DOHH2 (cell line): Measurements from ENCODE around the gene MSX1.

Experiments
- EZH2phosphoT487 ChIP-seq: fragments of 200-600 bp; sonication (generic); IDR thresholded peaks from 2 replicates; pipeline ENCODE4 v1.6.1; 2017; ENCODE audit warnings: borderline replicate concordance, mild to moderate bottlenecking, antibody characterized with exemption, low read length, moderate library complexity, mixed read lengths
- TF ChIP-seq, protein P1 (sequence below): fragments of 200-600 bp; sonication (generic); IDR thresholded peaks from one replicate; pipeline ENCODE4 v1.5.1; 2014; ENCODE audit warnings: antibody characterized with exemption, mild to moderate bottlenecking, low read depth, low read length; ENCODE audit not compliant: poor library complexity, severe bottlenecking

- TF ChIP-seq, protein P1, sequence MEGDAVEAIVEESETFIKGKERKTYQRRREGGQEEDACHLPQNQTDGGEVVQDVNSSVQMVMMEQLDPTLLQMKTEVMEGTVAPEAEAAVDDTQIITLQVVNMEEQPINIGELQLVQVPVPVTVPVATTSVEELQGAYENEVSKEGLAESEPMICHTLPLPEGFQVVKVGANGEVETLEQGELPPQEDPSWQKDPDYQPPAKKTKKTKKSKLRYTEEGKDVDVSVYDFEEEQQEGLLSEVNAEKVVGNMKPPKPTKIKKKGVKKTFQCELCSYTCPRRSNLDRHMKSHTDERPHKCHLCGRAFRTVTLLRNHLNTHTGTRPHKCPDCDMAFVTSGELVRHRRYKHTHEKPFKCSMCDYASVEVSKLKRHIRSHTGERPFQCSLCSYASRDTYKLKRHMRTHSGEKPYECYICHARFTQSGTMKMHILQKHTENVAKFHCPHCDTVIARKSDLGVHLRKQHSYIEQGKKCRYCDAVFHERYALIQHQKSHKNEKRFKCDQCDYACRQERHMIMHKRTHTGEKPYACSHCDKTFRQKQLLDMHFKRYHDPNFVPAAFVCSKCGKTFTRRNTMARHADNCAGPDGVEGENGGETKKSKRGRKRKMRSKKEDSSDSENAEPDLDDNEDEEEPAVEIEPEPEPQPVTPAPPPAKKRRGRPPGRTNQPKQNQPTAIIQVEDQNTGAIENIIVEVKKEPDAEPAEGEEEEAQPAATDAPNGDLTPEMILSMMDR: no peak
- TF ChIP-seq EZH2phosphoT487: no peak
Observed at GRCh38 chr4:4821577-4821976, 37.9 kb upstream of the MSX1 start.
